ENCODE results near the gene TIAM2. TPM values are rescaled to one million over a fixed set of nuclear protein-coding genes. Genes with fewer than 3 reads are reported as not detected.
"Not testable (repeated sequence)": the region's sequence is repeated elsewhere in the genome, so short reads cannot be mapped to it uniquely, and the experiment has no call there.

Gene TIAM2
- total and polyA plus RNA-seq, 2 experiments from 2014 or later, result 14.2 to 24.4 TPM

- TF ChIP-seq REST (IDR thresholded peaks at IDR 0.05; ENCODE audit: unreplicated experiment) (no peak), ZNF331 (CRISPR knock-in tag; IDR thresholded peaks at IDR 0.05; ENCODE audit: low read depth) (no peak), EZH2 (IDR thresholded peaks at IDR 0.05; ENCODE audit: low read depth, unreplicated experiment) (no peak), CREB1 (CRISPR knock-in tag; IDR thresholded peaks at IDR 0.05; ENCODE audit: low read depth) (no peak), STAT1 (IDR thresholded peaks at IDR 0.05; ENCODE audit: unreplicated experiment) (no peak), ETS1 (IDR thresholded peaks at IDR 0.05) (no peak), JUNB (IDR thresholded peaks at IDR 0.05; ENCODE audit: unreplicated experiment) (no peak), ZNF114 (CRISPR knock-in tag; IDR thresholded peaks at IDR 0.05) (no peak)
- TF ChIP-seq, protein P1, sequence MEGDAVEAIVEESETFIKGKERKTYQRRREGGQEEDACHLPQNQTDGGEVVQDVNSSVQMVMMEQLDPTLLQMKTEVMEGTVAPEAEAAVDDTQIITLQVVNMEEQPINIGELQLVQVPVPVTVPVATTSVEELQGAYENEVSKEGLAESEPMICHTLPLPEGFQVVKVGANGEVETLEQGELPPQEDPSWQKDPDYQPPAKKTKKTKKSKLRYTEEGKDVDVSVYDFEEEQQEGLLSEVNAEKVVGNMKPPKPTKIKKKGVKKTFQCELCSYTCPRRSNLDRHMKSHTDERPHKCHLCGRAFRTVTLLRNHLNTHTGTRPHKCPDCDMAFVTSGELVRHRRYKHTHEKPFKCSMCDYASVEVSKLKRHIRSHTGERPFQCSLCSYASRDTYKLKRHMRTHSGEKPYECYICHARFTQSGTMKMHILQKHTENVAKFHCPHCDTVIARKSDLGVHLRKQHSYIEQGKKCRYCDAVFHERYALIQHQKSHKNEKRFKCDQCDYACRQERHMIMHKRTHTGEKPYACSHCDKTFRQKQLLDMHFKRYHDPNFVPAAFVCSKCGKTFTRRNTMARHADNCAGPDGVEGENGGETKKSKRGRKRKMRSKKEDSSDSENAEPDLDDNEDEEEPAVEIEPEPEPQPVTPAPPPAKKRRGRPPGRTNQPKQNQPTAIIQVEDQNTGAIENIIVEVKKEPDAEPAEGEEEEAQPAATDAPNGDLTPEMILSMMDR (conservative IDR thresholded peaks at IDR 0.05; ENCODE audit: low read depth in 2 of 2), result no peak
Measured at GRCh38 chr6:155117785-155118184, 122.7 kb downstream of the TIAM2 start (continued).

GRCh38 chr6:155119201-155119600 lies 124.1 kb downstream of the TIAM2 start:
- H3K27me3 Mint-ChIP-seq (ENCODE audit: insufficient read depth, low read depth, poor library complexity); H3K4me3 Mint-ChIP-seq; H3K4me3 ChIP-seq; ATAC-seq; H3K9me2 ChIP-seq (ENCODE audit: insufficient read depth); H3F3A ChIP-seq (replicated peaks; ENCODE audit: low read depth); H3K79me2 ChIP-seq (replicated peaks; ENCODE audit: insufficient read depth); H4K20me1 ChIP-seq (replicated peaks; ENCODE audit: insufficient read depth); H3K9me3 Mint-ChIP-seq; H3K36me3 ChIP-seq (ENCODE audit: insufficient read depth); H2AFZ ChIP-seq; H3K27me3 ChIP-seq (ENCODE audit: insufficient read depth); H3K36me3 Mint-ChIP-seq (ENCODE audit: low read depth); DNase-seq (ENCODE audit: low spot score): not testable (repeated sequence)
- 0 out of 2 replicates have a peak overlapping the region, but pooled peaks have one; percentile 14 for H3K4me2 ChIP-seq
- peak overlapping the region; percentile 92 for H3K27ac Mint-ChIP-seq
- H3K27ac ChIP-seq (ENCODE audit: low read depth), result peak overlapping the region; percentile 87
- peaks cover 51% of the 10 kb centered on the region for H3K4me1 Mint-ChIP-seq
- peaks cover 34% of the 10 kb centered on the region for H3K4me1 ChIP-seq (ENCODE audit: insufficient read depth)
